H9 (cell line): ENCODE data around the gene FHOD3. TPM values are rescaled to one million over a fixed set of nuclear protein-coding genes. Genes with fewer than 3 reads are reported as not detected.

Experiments
- DNase-seq: peaks from one replicate; pipeline ENCODE4 v3.0.0-alpha.2; 2017
- H2AFZ ChIP-seq: one replicate; pipeline ENCODE4 v1.6.1; 2013; ENCODE audit warnings: mild to moderate bottlenecking, low read length, control low read depth, moderate library complexity
- H2AK5ac ChIP-seq: 2 replicates; pipeline ENCODE4 v1.6.1; 2013; ENCODE audit warnings: low read length, control low read depth, mixed read lengths; ENCODE audit not compliant: insufficient read length
- H2BK120ac ChIP-seq: one replicate; pipeline ENCODE4 v1.6.1; 2013; ENCODE audit warnings: low read depth, mild to moderate bottlenecking, low read length, control low read depth, inconsistent platforms; ENCODE audit not compliant: poor library complexity, severe bottlenecking
- H2BK12ac ChIP-seq: 2 replicates; pipeline ENCODE4 v1.6.1; 2013; ENCODE audit warnings: low read length, control low read depth, mixed read lengths, low read depth; ENCODE audit not compliant: insufficient read length
- H2BK15ac ChIP-seq: 2 replicates; pipeline ENCODE4 v1.6.1; 2013; ENCODE audit warnings: low read depth, low read length, control low read depth
- H2BK20ac ChIP-seq: one replicate; pipeline ENCODE4 v1.6.1; 2013; ENCODE audit warnings: low read depth, mild to moderate bottlenecking, low read length, control low read depth, inconsistent platforms; ENCODE audit not compliant: poor library complexity, severe bottlenecking
- H2BK5ac ChIP-seq: 2 replicates; pipeline ENCODE4 v1.6.1; 2013; ENCODE audit warnings: low read length, control low read depth, mixed read lengths; ENCODE audit not compliant: insufficient read length
- H3K14ac ChIP-seq: 2 replicates; pipeline ENCODE4 v1.6.1; 2013; ENCODE audit warnings: low read length, control low read depth; ENCODE audit not compliant: insufficient read depth
- H3K18ac ChIP-seq: 2 replicates; pipeline ENCODE4 v1.6.1; 2013; ENCODE audit warnings: low read depth, mild to moderate bottlenecking, mixed read lengths, low read length, control low read depth; ENCODE audit not compliant: insufficient read length
- H3K23ac ChIP-seq: 2 replicates; pipeline ENCODE4 v1.6.1; 2013; ENCODE audit warnings: low read length, control low read depth, mixed read lengths, low read depth; ENCODE audit not compliant: insufficient read length
- H3K23me2 ChIP-seq: 2 replicates; pipeline ENCODE4 v1.6.1; 2013; ENCODE audit warnings: low read depth, mild to moderate bottlenecking, mixed read lengths, low read length, control low read depth; ENCODE audit not compliant: insufficient read length, poor library complexity, severe bottlenecking
- H3K27ac ChIP-seq: 2 replicates; pipeline ENCODE4 v1.5.1; 2013; ENCODE audit warnings: low read length, control low read depth, mixed read lengths, low read depth; ENCODE audit not compliant: insufficient read length
- H3K27me3 ChIP-seq: 2 replicates; pipeline ENCODE4 v1.6.1; 2013; ENCODE audit warnings: low read length, control low read depth, inconsistent platforms; ENCODE audit not compliant: insufficient read depth
- H3K4ac ChIP-seq: 2 replicates; pipeline ENCODE4 v1.6.1; 2013; ENCODE audit warnings: low read depth, mild to moderate bottlenecking, control low read depth, inconsistent platforms, low read length, moderate library complexity
- H3K4me1 ChIP-seq: 2 replicates; pipeline ENCODE4 v1.6.1; 2013; ENCODE audit warnings: low read length, control low read depth, inconsistent platforms; ENCODE audit not compliant: insufficient read depth
- H3K4me2 ChIP-seq: 2 replicates; pipeline ENCODE4 v1.6.1; 2013; ENCODE audit warnings: low read length, control low read depth, mixed read lengths; ENCODE audit not compliant: insufficient read length, insufficient read depth
- H3K56ac ChIP-seq: 2 replicates; pipeline ENCODE4 v1.6.1; 2013; ENCODE audit warnings: low read depth, mild to moderate bottlenecking, mixed read lengths, low read length, control low read depth; ENCODE audit not compliant: insufficient read length
- H3K79me1 ChIP-seq: 2 replicates; pipeline ENCODE4 v1.6.1; 2013; ENCODE audit warnings: low read depth, mild to moderate bottlenecking, moderate library complexity, low read length, control low read depth, inconsistent platforms; ENCODE audit not compliant: insufficient read depth, poor library complexity, severe bottlenecking
- H3K79me2 ChIP-seq: 2 replicates; pipeline ENCODE4 v1.6.1; 2013; ENCODE audit warnings: low read length, control low read depth, inconsistent platforms; ENCODE audit not compliant: insufficient read depth
- H3K9ac ChIP-seq: 2 replicates; pipeline ENCODE4 v1.6.1; 2013; ENCODE audit warnings: low read length, control low read depth, mixed read lengths; ENCODE audit not compliant: insufficient read length; ENCODE audit errors: extremely low read depth
- H3K9me3 ChIP-seq: one replicate; pipeline ENCODE4 v1.6.1; 2013; ENCODE audit warnings: low read depth, low read length, inconsistent platforms; ENCODE audit not compliant: control insufficient read depth
- H3T11ph ChIP-seq: one replicate; pipeline ENCODE4 v1.6.1; 2013; ENCODE audit warnings: mild to moderate bottlenecking, low read length, control low read depth, inconsistent platforms
- H4K20me1 ChIP-seq: one replicate; pipeline ENCODE4 v1.6.1; 2013; ENCODE audit not compliant: control insufficient read depth, insufficient read length, insufficient read depth
- H4K5ac ChIP-seq: 2 replicates; pipeline ENCODE4 v1.6.1; 2013; ENCODE audit warnings: low read depth, mild to moderate bottlenecking, mixed read lengths, low read length, control low read depth; ENCODE audit not compliant: insufficient read length
- H4K8ac ChIP-seq: replicated peaks from 2 replicates; pipeline ENCODE4 v1.6.1; 2013; ENCODE audit warnings: low read length, control low read depth, mixed read lengths, low read depth; ENCODE audit not compliant: insufficient read length
- H4K91ac ChIP-seq: 2 replicates; pipeline ENCODE4 v1.6.1; 2013; ENCODE audit warnings: low read depth, mild to moderate bottlenecking, moderate library complexity, mixed read lengths, low read length, control low read depth; ENCODE audit not compliant: insufficient read length
- H3K27ac Mint-ChIP-seq, 3 experiments: 2 replicates in 2 of 3; 3 replicates in 1 of 3; pipeline ENCODE4 v1.8.0; 2020 to 2021; ENCODE audit warnings: mixed read lengths in 3 of 3, mild to moderate bottlenecking in 1 of 3, moderate library complexity in 1 of 3
- H3K27me3 Mint-ChIP-seq: 2 replicates; pipeline ENCODE4 v1.8.0; 2021; ENCODE audit warnings: low read depth, mild to moderate bottlenecking, moderate library complexity, mixed read lengths
- H3K36me3 Mint-ChIP-seq, 3 experiments: 2 replicates in 2 of 3; 3 replicates in 1 of 3; pipeline ENCODE4 v1.8.0; 2020 to 2021; ENCODE audit warnings: low read depth in 3 of 3, mixed read lengths in 3 of 3; ENCODE audit not compliant: insufficient read depth in 1 of 3
- H3K4me1 Mint-ChIP-seq, 2 experiments: 2 replicates each; pipeline ENCODE4 v1.8.0; 2020; ENCODE audit warnings: mixed read lengths in 2 of 2
- H3K4me3 Mint-ChIP-seq, 2 experiments: 2 replicates in 1 of 2; 3 replicates in 1 of 2; pipeline ENCODE4 v1.8.0; 2020 to 2021; ENCODE audit warnings: mild to moderate bottlenecking in 2 of 2, mixed read lengths in 2 of 2, moderate library complexity in 1 of 2
- H3K9me3 Mint-ChIP-seq, 2 experiments: 2 replicates in 1 of 2; 3 replicates in 1 of 2; pipeline ENCODE4 v1.8.0; 2020; ENCODE audit warnings: mild to moderate bottlenecking in 2 of 2, mixed read lengths in 2 of 2, moderate library complexity in 1 of 2
- whole genome bisulfite sequencing: extraction: QIAGEN DNeasy Blood & Tissue Kit; methylation state at CpG from one replicate; pipeline ENCODE4 v1.1.7; 2013; ENCODE audit warnings: missing lambda C conversion rate, low lambda C conversion rate, mixed read lengths; ENCODE audit not compliant: insufficient read length; ENCODE audit errors: extremely low coverage; 5-methylcytosine and 5-hydroxymethylcytosine counted together
- total RNA-seq: library from RNA; stranded (reverse); gene quantifications from 2 replicates; pipeline ENCODE4 v1.2.1, GENCODE V29; 2021
- TF ChIP-seq, protein P1 (sequence below): fragments of 200-600 bp; sonication (generic); conservative IDR thresholded peaks from 3 replicates; pipeline ENCODE4 v1.8.0; 2021; ENCODE audit warnings: antibody characterized with exemption, mild to moderate bottlenecking

The FHOD3 gene
- total RNA-seq, 1 experiment from 2014 or later: 8.0 TPM

DNA sequence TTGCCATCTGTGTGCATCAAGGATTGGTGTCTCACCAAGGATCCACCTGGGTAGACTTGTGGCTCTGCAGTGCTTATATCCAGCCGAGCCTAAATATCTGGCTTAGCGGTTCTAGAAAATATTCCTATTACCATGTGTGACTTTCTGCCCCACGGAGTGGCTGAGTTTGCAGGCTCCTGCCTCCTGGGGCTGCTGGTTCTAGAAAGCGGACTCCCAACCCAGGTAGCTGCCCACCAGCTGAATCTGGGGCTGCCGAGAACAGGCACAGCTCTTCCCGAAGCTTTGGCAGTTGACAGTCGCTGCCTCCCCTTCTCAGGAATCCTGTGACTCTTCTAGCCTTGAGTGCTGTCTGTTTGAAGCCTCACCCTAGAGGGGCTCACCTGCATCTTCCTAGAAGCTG lies 426.7 kb downstream of the FHOD3 start:
- Histone ChIP-seq H3K18ac (no peak overlapping the region), H3K27ac (no peak overlapping the region), H4K5ac (no peak overlapping the region), H2AK5ac (no peak overlapping the region), H2BK15ac (no peak overlapping the region), H2BK20ac (no peak overlapping the region), H4K8ac (no peak overlapping the region), H2BK5ac (no peak overlapping the region), H3K79me1 (no peaks in the 10 kb centered on the region), H3K14ac (peak overlapping the region; percentile 51; the same call in 1 of the 2 replicates), H3T11ph (no peak overlapping the region), H3K9ac (no peak overlapping the region), H3K27me3 (no peaks in the 10 kb centered on the region), H3K79me2 (no peaks in the 10 kb centered on the region), H4K91ac (no peak overlapping the region), H2BK120ac (no peak overlapping the region), H3K23ac (no peak overlapping the region), H4K20me1 (no peaks in the 10 kb centered on the region), H3K4ac (no peak overlapping the region), H3K4me1 (no peaks in the 10 kb centered on the region), H3K56ac (no peak overlapping the region), H3K23me2 (no peaks in the 10 kb centered on the region), H3K9me3 (no peaks in the 10 kb centered on the region), H3K4me2 (no peak overlapping the region), H2AFZ (no peak overlapping the region), H2BK12ac (no peak overlapping the region)
- WGBS: no CpG with 5 or more reads among the region's 7 CpGs
- H3K27ac Mint-ChIP-seq: no peak overlapping the region
- H3K9me3 Mint-ChIP-seq: no peaks in the 10 kb centered on the region
- DNase-seq: no peak
- TF ChIP-seq, protein P1, sequence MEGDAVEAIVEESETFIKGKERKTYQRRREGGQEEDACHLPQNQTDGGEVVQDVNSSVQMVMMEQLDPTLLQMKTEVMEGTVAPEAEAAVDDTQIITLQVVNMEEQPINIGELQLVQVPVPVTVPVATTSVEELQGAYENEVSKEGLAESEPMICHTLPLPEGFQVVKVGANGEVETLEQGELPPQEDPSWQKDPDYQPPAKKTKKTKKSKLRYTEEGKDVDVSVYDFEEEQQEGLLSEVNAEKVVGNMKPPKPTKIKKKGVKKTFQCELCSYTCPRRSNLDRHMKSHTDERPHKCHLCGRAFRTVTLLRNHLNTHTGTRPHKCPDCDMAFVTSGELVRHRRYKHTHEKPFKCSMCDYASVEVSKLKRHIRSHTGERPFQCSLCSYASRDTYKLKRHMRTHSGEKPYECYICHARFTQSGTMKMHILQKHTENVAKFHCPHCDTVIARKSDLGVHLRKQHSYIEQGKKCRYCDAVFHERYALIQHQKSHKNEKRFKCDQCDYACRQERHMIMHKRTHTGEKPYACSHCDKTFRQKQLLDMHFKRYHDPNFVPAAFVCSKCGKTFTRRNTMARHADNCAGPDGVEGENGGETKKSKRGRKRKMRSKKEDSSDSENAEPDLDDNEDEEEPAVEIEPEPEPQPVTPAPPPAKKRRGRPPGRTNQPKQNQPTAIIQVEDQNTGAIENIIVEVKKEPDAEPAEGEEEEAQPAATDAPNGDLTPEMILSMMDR: no peak
- no peak overlapping the region for H3K4me3 Mint-ChIP-seq
- H3K36me3 Mint-ChIP-seq: no peaks in the 10 kb centered on the region
- H3K4me1 Mint-ChIP-seq: peaks cover 0 to 12% of the 10 kb centered on the region in 2 experiments; a peak in 3 of 4 replicates
- H3K27me3 Mint-ChIP-seq: peaks cover 1% of the 10 kb centered on the region
